Measurements from ENCODE around the gene PARD3B. TPM values are rescaled to one million over a fixed set of nuclear protein-coding genes. Genes with fewer than 3 reads are reported as not detected.

PARD3B gene
- total RNA-seq, 2 experiments from 2014 or later: 0.23 to 0.53 TPM

- Mint-ChIP-seq H3K4me3 (no peak overlapping the region), H3K27me3 (peaks cover 1% of the 10 kb centered on the region), H3K4me1 (no peaks in the 10 kb centered on the region), H3K36me3 (ENCODE audit: low read depth) (no peaks in the 10 kb centered on the region), H3K9me3 (no peaks in the 10 kb centered on the region), H3K27ac (no peak overlapping the region)
- no peak for DNase-seq
- CTCF ChIA-PET: no interaction called here
- POLR2A ChIA-PET: no interaction called here
Measured at GRCh38 chr2:204718607-204719006, 173.3 kb downstream of the PARD3B start.

GRCh38 chr2:204720874-204721273 lies 175.6 kb downstream of the PARD3B start:
- ChIA-PET POLR2A (no interaction called here), CTCF (interaction anchor here (1.1 kb wide), 1 partner anchor 20 kb away, joined by 3 read pairs; no protein-coding TSS in a partner anchor)
- no peak overlapping the region for H3K27ac Mint-ChIP-seq
- no peaks in the 10 kb centered on the region for H3K36me3 Mint-ChIP-seq (ENCODE audit: low read depth)
- H3K4me3 Mint-ChIP-seq: no peak overlapping the region
- no peaks in the 10 kb centered on the region for H3K9me3 Mint-ChIP-seq
- no peak for DNase-seq
- no peaks in the 10 kb centered on the region for H3K4me1 Mint-ChIP-seq
- peaks cover 1% of the 10 kb centered on the region for H3K27me3 Mint-ChIP-seq

- Mint-ChIP-seq H3K4me3 (no peak overlapping the region), H3K27me3 (peaks cover 1% of the 10 kb centered on the region), H3K4me1 (no peaks in the 10 kb centered on the region), H3K27ac (no peak overlapping the region), H3K36me3 (ENCODE audit: low read depth) (no peaks in the 10 kb centered on the region), H3K9me3 (no peaks in the 10 kb centered on the region)
- CTCF ChIA-PET: no interaction called here
- DNase-seq: no peak
- POLR2A ChIA-PET: interaction anchor here (1.0 kb wide), 1 partner anchor 9 kb away, joined by 3 read pairs; no protein-coding TSS in a partner anchor
Measured at GRCh38 chr2:204722207-204722606, 176.9 kb downstream of the PARD3B start.

- H3K27ac Mint-ChIP-seq: no peak overlapping the region
- no peak overlapping the region for H3K4me3 Mint-ChIP-seq
- ChIA-PET CTCF (no interaction called here), POLR2A (interaction anchor here (1.0 kb wide), 1 partner anchor 8 kb away, joined by 3 read pairs; no protein-coding TSS in a partner anchor)
- H3K36me3 Mint-ChIP-seq (ENCODE audit: low read depth): no peaks in the 10 kb centered on the region
- no peak for DNase-seq
- H3K27me3 Mint-ChIP-seq: peaks cover 1% of the 10 kb centered on the region
- no peaks in the 10 kb centered on the region for H3K4me1 Mint-ChIP-seq
- H3K9me3 Mint-ChIP-seq: no peaks in the 10 kb centered on the region
Measured at GRCh38 chr2:204722691-204723090, 177.4 kb downstream of the PARD3B start.

GRCh38 chr2:204725693-204726360 lies 180.6 kb downstream of the PARD3B start:
- Mint-ChIP-seq H3K36me3 (ENCODE audit: low read depth) (no peaks in the 10 kb centered on the region), H3K27ac (no peak overlapping the region), H3K4me3 (no peak overlapping the region), H3K9me3 (no peaks in the 10 kb centered on the region), H3K4me1 (no peaks in the 10 kb centered on the region), H3K27me3 (peaks cover 1% of the 10 kb centered on the region)
- ChIA-PET CTCF (no interaction called here), POLR2A (no interaction called here)
- DNase-seq: no peak

GRCh38 chr2:204726831-204727230 lies 181.6 kb downstream of the PARD3B start:
- Mint-ChIP-seq H3K9me3 (no peaks in the 10 kb centered on the region), H3K36me3 (ENCODE audit: low read depth) (no peaks in the 10 kb centered on the region), H3K27me3 (peaks cover 1% of the 10 kb centered on the region), H3K27ac (no peak overlapping the region), H3K4me1 (no peaks in the 10 kb centered on the region), H3K4me3 (no peak overlapping the region)
- POLR2A ChIA-PET: no interaction called here
- CTCF ChIA-PET: no interaction called here
- no peak for DNase-seq

GRCh38 chr2:204727368-204727767 lies 182.1 kb downstream of the PARD3B start:
- H3K27me3 Mint-ChIP-seq: no peaks in the 10 kb centered on the region
- POLR2A ChIA-PET: no interaction called here

GRCh38 chr2:204730603-204731002 lies 185.3 kb downstream of the PARD3B start:
- CTCF ChIA-PET: no interaction called here
- Mint-ChIP-seq H3K4me1 (no peaks in the 10 kb centered on the region), H3K36me3 (ENCODE audit: low read depth) (no peaks in the 10 kb centered on the region), H3K27ac (no peak overlapping the region), H3K9me3 (no peaks in the 10 kb centered on the region), H3K27me3 (no peaks in the 10 kb centered on the region), H3K4me3 (no peak overlapping the region)
- no peak for DNase-seq
- POLR2A ChIA-PET: interaction anchor here (1.0 kb wide), 1 partner anchor 8 kb away, joined by 3 read pairs; no protein-coding TSS in a partner anchor

More at GRCh38 chr2:204727368-204727767, 182.1 kb downstream of the PARD3B start:
- Mint-ChIP-seq H3K27ac (no peak overlapping the region), H3K4me3 (no peak overlapping the region), H3K36me3 (ENCODE audit: low read depth) (no peaks in the 10 kb centered on the region), H3K9me3 (no peaks in the 10 kb centered on the region), H3K4me1 (no peaks in the 10 kb centered on the region)
- no peak for DNase-seq
- CTCF ChIA-PET: no interaction called here

GRCh38 chr2:204732019-204732418 lies 186.7 kb downstream of the PARD3B start:
- Mint-ChIP-seq H3K27ac (no peak overlapping the region), H3K4me1 (no peaks in the 10 kb centered on the region), H3K27me3 (no peaks in the 10 kb centered on the region), H3K9me3 (no peaks in the 10 kb centered on the region), H3K36me3 (ENCODE audit: low read depth) (no peaks in the 10 kb centered on the region), H3K4me3 (no peak overlapping the region)
- DNase-seq: no peak
- POLR2A ChIA-PET: no interaction called here
- CTCF ChIA-PET: no interaction called here

- CTCF ChIA-PET: interaction anchor here (1.1 kb wide), 1 partner anchor 150 kb away, joined by 4 read pairs; no protein-coding TSS in a partner anchor
- peaks cover 3% of the 10 kb centered on the region for H3K9me3 Mint-ChIP-seq
- no peaks in the 10 kb centered on the region for H3K36me3 Mint-ChIP-seq (ENCODE audit: low read depth)
- H3K4me3 Mint-ChIP-seq: no peak overlapping the region
- H3K27me3 Mint-ChIP-seq: peaks cover 3% of the 10 kb centered on the region
- H3K27ac Mint-ChIP-seq: no peak overlapping the region
- DNase-seq: no peak
- no peaks in the 10 kb centered on the region for H3K4me1 Mint-ChIP-seq
- POLR2A ChIA-PET: no interaction called here
Measured at GRCh38 chr2:204737296-204737695, 192.0 kb downstream of the PARD3B start.

- Mint-ChIP-seq H3K27me3 (peaks cover 3% of the 10 kb centered on the region), H3K27ac (no peak overlapping the region), H3K4me1 (no peaks in the 10 kb centered on the region), H3K9me3 (peaks cover 3% of the 10 kb centered on the region), H3K4me3 (no peak overlapping the region), H3K36me3 (ENCODE audit: low read depth) (no peaks in the 10 kb centered on the region)
- POLR2A ChIA-PET: no interaction called here
- CTCF ChIA-PET: no interaction called here
- no peak for DNase-seq
Measured at GRCh38 chr2:204738721-204739120, 193.4 kb downstream of the PARD3B start.

- Mint-ChIP-seq H3K27me3 (peaks cover 3% of the 10 kb centered on the region), H3K4me1 (no peaks in the 10 kb centered on the region), H3K9me3 (peaks cover 5% of the 10 kb centered on the region), H3K27ac (no peak overlapping the region), H3K4me3 (no peak overlapping the region), H3K36me3 (ENCODE audit: low read depth) (no peaks in the 10 kb centered on the region)
- DNase-seq: no peak
- CTCF ChIA-PET: no interaction called here
- POLR2A ChIA-PET: no interaction called here
Measured at GRCh38 chr2:204743393-204743960, 198.2 kb downstream of the PARD3B start.

GRCh38 chr2:204744506-204744905 lies 199.2 kb downstream of the PARD3B start:
- DNase-seq: no peak
- ChIA-PET CTCF (no interaction called here), POLR2A (no interaction called here)
- no peaks in the 10 kb centered on the region for H3K27me3 Mint-ChIP-seq
- H3K4me1 Mint-ChIP-seq: no peaks in the 10 kb centered on the region
- no peak overlapping the region for H3K27ac Mint-ChIP-seq
- no peaks in the 10 kb centered on the region for H3K36me3 Mint-ChIP-seq (ENCODE audit: low read depth)
- no peak overlapping the region for H3K4me3 Mint-ChIP-seq
- H3K9me3 Mint-ChIP-seq: peaks cover 5% of the 10 kb centered on the region

GRCh38 chr2:204748286-204748685 lies 203.0 kb downstream of the PARD3B start:
- no peaks in the 10 kb centered on the region for H3K36me3 Mint-ChIP-seq (ENCODE audit: low read depth)

More at GRCh38 chr2:204748286-204748685, 203.0 kb downstream of the PARD3B start:
- H3K27ac Mint-ChIP-seq: no peak overlapping the region
- H3K4me3 Mint-ChIP-seq: no peak overlapping the region
- H3K9me3 Mint-ChIP-seq: peaks cover 2% of the 10 kb centered on the region
- no peaks in the 10 kb centered on the region for H3K4me1 Mint-ChIP-seq
- CTCF ChIA-PET: no interaction called here
- no peak for DNase-seq
- H3K27me3 Mint-ChIP-seq: no peaks in the 10 kb centered on the region
- POLR2A ChIA-PET: no interaction called here
